WTC11 (cell line): ENCODE measurements around the gene RALA. TPM values are rescaled to one million over a fixed set of nuclear protein-coding genes. Genes with fewer than 3 reads are reported as not detected.

Source experiments
- ETV6 ChIP-seq: sonication (generic); formaldehyde crosslinking; IDR thresholded peaks from 2 replicates; pipeline ENCODE4 v1.8.1; 2022; ENCODE audit warnings: mild to moderate bottlenecking, missing genetic modification reagents
- FOXP1 ChIP-seq: sonication (generic); formaldehyde crosslinking; IDR thresholded peaks from 2 replicates; pipeline ENCODE4 v1.8.0; 2022; ENCODE audit warnings: missing genetic modification reagents, mild to moderate bottlenecking, moderate library complexity, borderline replicate concordance
- JUN ChIP-seq: sonication (generic); formaldehyde crosslinking; IDR thresholded peaks from 2 replicates; pipeline ENCODE4 v1.8.0; 2023; ENCODE audit warnings: mild to moderate bottlenecking, missing genetic modification reagents
- PRRX2 ChIP-seq: fragments of 250-450 bp; sonication (Bioruptor Pico); IDR thresholded peaks from 2 replicates; pipeline ENCODE4 v1.8.0; 2021; ENCODE audit warnings: mild to moderate bottlenecking
- TEAD1 ChIP-seq: sonication (generic); formaldehyde crosslinking; IDR thresholded peaks from 2 replicates; pipeline ENCODE4 v1.8.0; 2022; ENCODE audit warnings: mild to moderate bottlenecking, missing genetic modification reagents
- ZNF671 ChIP-seq: fragments of 250-450 bp; sonication (Bioruptor Pico); IDR thresholded peaks from 2 replicates; pipeline ENCODE4 v1.8.0; 2021; ENCODE audit warnings: mild to moderate bottlenecking
- total RNA-seq: library from RNA; stranded (reverse); gene quantifications from 3 replicates; pipeline ENCODE4 v1.2.3, GENCODE V29; 2021
- TF ChIP-seq, protein P1 (sequence below): fragments of 250-450 bp; sonication (Bioruptor Pico); IDR thresholded peaks from 2 replicates; pipeline ENCODE4 v1.9.0; 2021; ENCODE audit warnings: mild to moderate bottlenecking
- TF ChIP-seq, protein P2 (sequence below): sonication (generic); formaldehyde crosslinking; IDR thresholded peaks from 2 replicates; pipeline ENCODE4 v1.8.1; 2022; ENCODE audit warnings: missing genetic modification reagents, borderline replicate concordance
- TF ChIP-seq, protein P3 (sequence below): sonication (generic); formaldehyde crosslinking; IDR thresholded peaks from 2 replicates; pipeline ENCODE4 v1.8.0; 2023; ENCODE audit warnings: missing genetic modification reagents
- TF ChIP-seq, protein P4 (sequence below): sonication (generic); formaldehyde crosslinking; IDR thresholded peaks from 2 replicates; pipeline ENCODE4 v1.8.1; 2022; ENCODE audit warnings: mild to moderate bottlenecking, moderate library complexity, missing genetic modification reagents
- TF ChIP-seq, protein P5 (sequence below): sonication (generic); formaldehyde crosslinking; IDR thresholded peaks from 2 replicates; pipeline ENCODE4 v1.8.1; 2023; ENCODE audit warnings: mild to moderate bottlenecking, missing genetic modification reagents, moderate library complexity

The RALA gene
- total RNA-seq, 1 experiment from 2014 or later, result 57.3 TPM

DNA sequence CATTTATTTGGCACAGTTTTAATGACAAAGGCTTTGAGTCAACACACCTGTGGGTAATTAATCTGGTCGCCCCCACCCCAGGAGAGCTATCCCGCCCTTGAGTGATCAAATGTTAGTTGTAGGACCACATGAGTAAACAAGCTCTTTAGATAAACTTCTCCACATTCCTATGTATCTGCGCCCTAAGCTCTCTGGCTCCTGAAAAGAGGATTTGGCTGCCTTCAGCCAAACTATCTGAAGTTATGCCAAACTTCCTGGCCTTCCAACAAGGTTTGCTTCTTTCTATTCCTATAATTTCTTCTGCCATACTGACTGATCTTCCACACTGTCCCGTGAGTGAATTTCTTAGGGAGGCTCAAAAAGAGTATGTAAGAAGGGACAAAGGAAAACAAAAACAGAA, 134.2 kb downstream of the RALA start (continued):
- TF ChIP-seq, protein P1, sequence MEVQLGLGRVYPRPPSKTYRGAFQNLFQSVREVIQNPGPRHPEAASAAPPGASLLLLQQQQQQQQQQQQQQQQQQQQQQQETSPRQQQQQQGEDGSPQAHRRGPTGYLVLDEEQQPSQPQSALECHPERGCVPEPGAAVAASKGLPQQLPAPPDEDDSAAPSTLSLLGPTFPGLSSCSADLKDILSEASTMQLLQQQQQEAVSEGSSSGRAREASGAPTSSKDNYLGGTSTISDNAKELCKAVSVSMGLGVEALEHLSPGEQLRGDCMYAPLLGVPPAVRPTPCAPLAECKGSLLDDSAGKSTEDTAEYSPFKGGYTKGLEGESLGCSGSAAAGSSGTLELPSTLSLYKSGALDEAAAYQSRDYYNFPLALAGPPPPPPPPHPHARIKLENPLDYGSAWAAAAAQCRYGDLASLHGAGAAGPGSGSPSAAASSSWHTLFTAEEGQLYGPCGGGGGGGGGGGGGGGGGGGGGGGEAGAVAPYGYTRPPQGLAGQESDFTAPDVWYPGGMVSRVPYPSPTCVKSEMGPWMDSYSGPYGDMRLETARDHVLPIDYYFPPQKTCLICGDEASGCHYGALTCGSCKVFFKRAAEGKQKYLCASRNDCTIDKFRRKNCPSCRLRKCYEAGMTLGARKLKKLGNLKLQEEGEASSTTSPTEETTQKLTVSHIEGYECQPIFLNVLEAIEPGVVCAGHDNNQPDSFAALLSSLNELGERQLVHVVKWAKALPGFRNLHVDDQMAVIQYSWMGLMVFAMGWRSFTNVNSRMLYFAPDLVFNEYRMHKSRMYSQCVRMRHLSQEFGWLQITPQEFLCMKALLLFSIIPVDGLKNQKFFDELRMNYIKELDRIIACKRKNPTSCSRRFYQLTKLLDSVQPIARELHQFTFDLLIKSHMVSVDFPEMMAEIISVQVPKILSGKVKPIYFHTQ, result no peak
- TF ChIP-seq, protein P2, sequence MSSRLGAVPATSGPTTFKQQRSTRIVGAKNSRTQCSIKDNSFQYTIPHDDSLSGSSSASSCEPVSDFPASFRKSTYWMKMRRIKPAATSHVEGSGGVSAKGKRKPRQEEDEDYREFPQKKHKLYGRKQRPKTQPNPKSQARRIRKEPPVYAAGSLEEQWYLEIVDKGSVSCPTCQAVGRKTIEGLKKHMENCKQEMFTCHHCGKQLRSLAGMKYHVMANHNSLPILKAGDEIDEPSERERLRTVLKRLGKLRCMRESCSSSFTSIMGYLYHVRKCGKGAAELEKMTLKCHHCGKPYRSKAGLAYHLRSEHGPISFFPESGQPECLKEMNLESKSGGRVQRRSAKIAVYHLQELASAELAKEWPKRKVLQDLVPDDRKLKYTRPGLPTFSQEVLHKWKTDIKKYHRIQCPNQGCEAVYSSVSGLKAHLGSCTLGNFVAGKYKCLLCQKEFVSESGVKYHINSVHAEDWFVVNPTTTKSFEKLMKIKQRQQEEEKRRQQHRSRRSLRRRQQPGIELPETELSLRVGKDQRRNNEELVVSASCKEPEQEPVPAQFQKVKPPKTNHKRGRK (CRISPR knock-in tag), result no peak
- TF ChIP-seq, protein P3, sequence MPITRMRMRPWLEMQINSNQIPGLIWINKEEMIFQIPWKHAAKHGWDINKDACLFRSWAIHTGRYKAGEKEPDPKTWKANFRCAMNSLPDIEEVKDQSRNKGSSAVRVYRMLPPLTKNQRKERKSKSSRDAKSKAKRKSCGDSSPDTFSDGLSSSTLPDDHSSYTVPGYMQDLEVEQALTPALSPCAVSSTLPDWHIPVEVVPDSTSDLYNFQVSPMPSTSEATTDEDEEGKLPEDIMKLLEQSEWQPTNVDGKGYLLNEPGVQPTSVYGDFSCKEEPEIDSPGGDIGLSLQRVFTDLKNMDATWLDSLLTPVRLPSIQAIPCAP (CRISPR knock-in tag), result no peak
- TF ChIP-seq, protein P4, sequence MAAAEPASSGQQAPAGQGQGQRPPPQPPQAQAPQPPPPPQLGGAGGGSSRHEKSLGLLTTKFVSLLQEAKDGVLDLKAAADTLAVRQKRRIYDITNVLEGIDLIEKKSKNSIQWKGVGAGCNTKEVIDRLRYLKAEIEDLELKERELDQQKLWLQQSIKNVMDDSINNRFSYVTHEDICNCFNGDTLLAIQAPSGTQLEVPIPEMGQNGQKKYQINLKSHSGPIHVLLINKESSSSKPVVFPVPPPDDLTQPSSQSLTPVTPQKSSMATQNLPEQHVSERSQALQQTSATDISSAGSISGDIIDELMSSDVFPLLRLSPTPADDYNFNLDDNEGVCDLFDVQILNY, result no peak
- TF ChIP-seq ZNF671 (no peak), JUN (no peak), ETV6 (CRISPR knock-in tag) (no peak), TEAD1 (no peak), PRRX2 (CRISPR knock-in tag) (no peak), FOXP1 (CRISPR knock-in tag) (no peak)
- TF ChIP-seq, protein P5, sequence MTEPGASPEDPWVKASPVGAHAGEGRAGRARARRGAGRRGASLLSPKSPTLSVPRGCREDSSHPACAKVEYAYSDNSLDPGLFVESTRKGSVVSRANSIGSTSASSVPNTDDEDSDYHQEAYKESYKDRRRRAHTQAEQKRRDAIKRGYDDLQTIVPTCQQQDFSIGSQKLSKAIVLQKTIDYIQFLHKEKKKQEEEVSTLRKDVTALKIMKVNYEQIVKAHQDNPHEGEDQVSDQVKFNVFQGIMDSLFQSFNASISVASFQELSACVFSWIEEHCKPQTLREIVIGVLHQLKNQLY (CRISPR knock-in tag), result no peak
- TF ChIP-seq, all 79 proteins: peak for 0

Other genes starting within 250 kb of the RALA start
- gene YAE1, start 57.2 kb upstream of the RALA start, total RNA-seq, result 20.7 to 23.7 TPM (median 21.9 TPM) in 3 replicates